ENCODE measurements around the gene UBE2O. TPM values are rescaled to one million over a fixed set of nuclear protein-coding genes. Genes with fewer than 3 reads are reported as not detected.
A peak's percentile ranks its signal among the peaks of the same experiment; 100 is the strongest.

The UBE2O gene
- total RNA-seq, 2 donors from 2014 or later, result 17.1 to 30.3 TPM

- intact Hi-C loops (cut with DNase I), result no loop called here
- no peaks in the 10 kb centered on the region for H3K36me3 ChIP-seq (replicated peaks in 1 of 2; ENCODE audit: insufficient read depth in 1 of 2, low read depth in 2 of 2)
- no peak for TF ChIP-seq POLR2A (IDR thresholded peaks at IDR 0.05)
- TF ChIP-seq, protein P1, sequence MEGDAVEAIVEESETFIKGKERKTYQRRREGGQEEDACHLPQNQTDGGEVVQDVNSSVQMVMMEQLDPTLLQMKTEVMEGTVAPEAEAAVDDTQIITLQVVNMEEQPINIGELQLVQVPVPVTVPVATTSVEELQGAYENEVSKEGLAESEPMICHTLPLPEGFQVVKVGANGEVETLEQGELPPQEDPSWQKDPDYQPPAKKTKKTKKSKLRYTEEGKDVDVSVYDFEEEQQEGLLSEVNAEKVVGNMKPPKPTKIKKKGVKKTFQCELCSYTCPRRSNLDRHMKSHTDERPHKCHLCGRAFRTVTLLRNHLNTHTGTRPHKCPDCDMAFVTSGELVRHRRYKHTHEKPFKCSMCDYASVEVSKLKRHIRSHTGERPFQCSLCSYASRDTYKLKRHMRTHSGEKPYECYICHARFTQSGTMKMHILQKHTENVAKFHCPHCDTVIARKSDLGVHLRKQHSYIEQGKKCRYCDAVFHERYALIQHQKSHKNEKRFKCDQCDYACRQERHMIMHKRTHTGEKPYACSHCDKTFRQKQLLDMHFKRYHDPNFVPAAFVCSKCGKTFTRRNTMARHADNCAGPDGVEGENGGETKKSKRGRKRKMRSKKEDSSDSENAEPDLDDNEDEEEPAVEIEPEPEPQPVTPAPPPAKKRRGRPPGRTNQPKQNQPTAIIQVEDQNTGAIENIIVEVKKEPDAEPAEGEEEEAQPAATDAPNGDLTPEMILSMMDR (IDR thresholded peaks at IDR 0.05), result no peak
- no peak for ATAC-seq
- no peaks in the 10 kb centered on the region for H3K27me3 ChIP-seq
- no peaks in the 10 kb centered on the region for H3K9me3 ChIP-seq
- H3K4me3 ChIP-seq, result no peak overlapping the region
- 71 to 74% methylated on average over 5 to 6 of the region's 6 CpGs for WGBS, 2 donors
- H3K27ac ChIP-seq, result no peak overlapping the region
- peaks cover 9% of the 10 kb centered on the region for H3K4me1 ChIP-seq
- no peak for DNase-seq
Observed at GRCh38 chr17:76357597-76358158, 95.3 kb downstream of the UBE2O start.

GRCh38 chr17:76356803-76357456, 96.0 kb downstream of the UBE2O start:
- DNase-seq (no peak), ATAC-seq (no peak)
- intact Hi-C loops (cut with DNase I), result no loop called here
- H3K4me1 ChIP-seq, result peaks cover 11% of the 10 kb centered on the region
- no peaks in the 10 kb centered on the region for H3K27me3 ChIP-seq
- H3K36me3 ChIP-seq (replicated peaks in 1 of 2; ENCODE audit: insufficient read depth in 1 of 2, low read depth in 2 of 2), result no peaks in the 10 kb centered on the region
- H3K4me3 ChIP-seq, result no peak overlapping the region
- no peaks in the 10 kb centered on the region for H3K9me3 ChIP-seq
- WGBS, 2 donors, result 55 to 61% methylated on average over 12 of the region's 12 CpGs
- H3K27ac ChIP-seq, result no peak overlapping the region
- TF ChIP-seq, protein P1 (IDR thresholded peaks at IDR 0.05), result no peak
- TF ChIP-seq POLR2A (IDR thresholded peaks at IDR 0.05), result no peak

GRCh38 chr17:76354747-76355310, 98.1 kb downstream of the UBE2O start:
- intact Hi-C loops (cut with DNase I), result no loop called here

DNA sequence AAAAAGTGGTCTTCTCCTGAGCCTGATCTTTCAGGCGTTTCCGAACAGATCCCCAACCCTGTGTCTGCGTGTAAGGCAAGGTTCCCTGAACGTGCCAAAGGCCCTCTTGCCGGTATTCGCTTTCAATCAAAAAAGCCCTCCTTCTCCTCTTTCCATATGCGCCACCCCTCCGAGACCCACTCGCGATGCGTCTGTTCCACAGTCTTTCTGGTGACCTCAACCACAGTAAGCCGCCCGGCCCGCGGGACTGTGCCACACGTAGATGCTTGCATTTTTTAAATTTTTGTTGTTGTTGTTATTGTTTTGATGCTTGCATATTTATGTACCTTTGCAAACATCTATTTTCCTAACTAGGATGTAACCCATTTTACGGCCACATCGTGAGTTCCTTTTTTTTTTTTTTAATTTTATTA, 98.6 kb downstream of the UBE2O start:
- TF ChIP-seq, protein P1 (IDR thresholded peaks at IDR 0.05), result no peak
- TF ChIP-seq POLR2A (IDR thresholded peaks at IDR 0.05), result no peak

More at GRCh38 chr17:76354747-76355310, 98.1 kb downstream of the UBE2O start:
- no peaks in the 10 kb centered on the region for H3K36me3 ChIP-seq (replicated peaks in 1 of 2; ENCODE audit: insufficient read depth in 1 of 2, low read depth in 2 of 2)
- ATAC-seq (no peak), DNase-seq (no peak)
- H3K9me3 ChIP-seq, result no peaks in the 10 kb centered on the region
- H3K4me1 ChIP-seq, result peaks cover 19% of the 10 kb centered on the region
- WGBS, 2 donors, result 47 to 55% methylated on average over 10 to 13 of the region's 13 CpGs
- H3K27ac ChIP-seq, result no peak overlapping the region
- no peak overlapping the region for H3K4me3 ChIP-seq
- H3K27me3 ChIP-seq, result no peaks in the 10 kb centered on the region
- no peak for TF ChIP-seq POLR2A (IDR thresholded peaks at IDR 0.05)
- TF ChIP-seq, protein P1 (IDR thresholded peaks at IDR 0.05), result no peak

More for the DNA sequence above, 98.6 kb downstream of the UBE2O start:
- H3K4me3 ChIP-seq, result peak overlapping the region; percentile 95 to 99
- ATAC-seq (no peak), DNase-seq (peak in 1 of 4 donors; percentile 12)
- peaks cover 19% of the 10 kb centered on the region for H3K4me1 ChIP-seq
- no peaks in the 10 kb centered on the region for H3K27me3 ChIP-seq
- intact Hi-C loops (cut with DNase I), result no loop called here
- 0 to 1% methylated on average over 18 of the region's 18 CpGs for WGBS, 2 donors
- H3K27ac ChIP-seq, result peak overlapping the region; percentile 53 to 94 (median 88)
- H3K36me3 ChIP-seq (replicated peaks in 1 of 2; ENCODE audit: insufficient read depth in 1 of 2, low read depth in 2 of 2), result no peaks in the 10 kb centered on the region
- no peaks in the 10 kb centered on the region for H3K9me3 ChIP-seq

All from body of pancreas (tissue), 4 donors.